Measurements from ENCODE around the gene LRRC55.

The LRRC55 gene

GRCh38 chr11:57224128-57224527, 42.4 kb downstream of the LRRC55 start:
- Histone ChIP-seq H3K27me3 (ENCODE audit: insufficient read depth, low read length, poor library complexity) (no peaks in the 10 kb centered on the region), H2AK5ac (ENCODE audit: low read length) (no peak overlapping the region), H3K36me3 (ENCODE audit: control insufficient read depth, insufficient read depth, low read length) (no peaks in the 10 kb centered on the region), H3K23ac (ENCODE audit: low read length) (no peak overlapping the region), H3K56ac (ENCODE audit: low read length) (no peak overlapping the region), H3K4me3 (ENCODE audit: low read length) (no peak overlapping the region), H3K79me2 (ENCODE audit: control insufficient read depth, insufficient read depth, low read length) (no peaks in the 10 kb centered on the region), H2BK120ac (ENCODE audit: low read depth, low read length) (no peak overlapping the region), H3K18ac (ENCODE audit: low read length) (no peak overlapping the region), H3K27ac (ENCODE audit: low read depth, low read length) (no peak overlapping the region), H4K5ac (ENCODE audit: low read length) (peak overlapping the region; percentile 27), H2BK5ac (ENCODE audit: low read length) (no peak overlapping the region), H3K4me2 (ENCODE audit: low read length) (no peak overlapping the region), H3K79me1 (ENCODE audit: low read length) (no peaks in the 10 kb centered on the region), H4K8ac (ENCODE audit: low read depth, low read length) (no peak overlapping the region), H3K4ac (ENCODE audit: low read depth, low read length) (no peak overlapping the region), H3K9ac (ENCODE audit: low read length) (no peak overlapping the region), H2BK15ac (replicated peaks; ENCODE audit: low read depth) (peak overlapping the region; percentile 14), H3K4me1 (ENCODE audit: control insufficient read depth, low read depth, low read length) (peaks cover 22% of the 10 kb centered on the region)
- WGBS (ENCODE audit: extremely low coverage, insufficient coverage, low lambda C conversion rate): no CpG with 5 or more reads among the region's 2 CpGs
- no peak for DNase-seq

GRCh38 chr11:57224537-57224936, 42.8 kb downstream of the LRRC55 start:
- Histone ChIP-seq H3K27ac (ENCODE audit: low read depth, low read length) (no peak overlapping the region), H3K4me2 (ENCODE audit: low read length) (no peak overlapping the region), H3K9ac (ENCODE audit: low read length) (no peak overlapping the region), H2AK5ac (ENCODE audit: low read length) (no peak overlapping the region), H3K4me1 (ENCODE audit: control insufficient read depth, low read depth, low read length) (peaks cover 22% of the 10 kb centered on the region), H2BK120ac (ENCODE audit: low read depth, low read length) (no peak overlapping the region), H3K36me3 (ENCODE audit: control insufficient read depth, insufficient read depth, low read length) (no peaks in the 10 kb centered on the region), H3K27me3 (ENCODE audit: insufficient read depth, low read length, poor library complexity) (no peaks in the 10 kb centered on the region), H3K56ac (ENCODE audit: low read length) (no peak overlapping the region), H4K5ac (ENCODE audit: low read length) (no peak overlapping the region), H3K4ac (ENCODE audit: low read depth, low read length) (no peak overlapping the region), H2BK15ac (replicated peaks; ENCODE audit: low read depth) (no peak overlapping the region), H2BK5ac (ENCODE audit: low read length) (no peak overlapping the region), H4K8ac (ENCODE audit: low read depth, low read length) (no peak overlapping the region), H3K4me3 (ENCODE audit: low read length) (no peak overlapping the region), H3K23ac (ENCODE audit: low read length) (peak overlapping the region; percentile 3), H3K79me2 (ENCODE audit: control insufficient read depth, insufficient read depth, low read length) (no peaks in the 10 kb centered on the region), H3K18ac (ENCODE audit: low read length) (no peak overlapping the region), H3K79me1 (ENCODE audit: low read length) (no peaks in the 10 kb centered on the region)
- DNase-seq: no peak

GRCh38 chr11:57228600-57228999, 46.8 kb downstream of the LRRC55 start:
- Histone ChIP-seq H3K79me2 (ENCODE audit: control insufficient read depth, insufficient read depth, low read length) (peaks cover 5% of the 10 kb centered on the region), H3K18ac (ENCODE audit: low read length) (no peak overlapping the region), H4K8ac (ENCODE audit: low read depth, low read length) (no peak overlapping the region), H3K23ac (ENCODE audit: low read length) (no peak overlapping the region), H3K79me1 (ENCODE audit: low read length) (no peaks in the 10 kb centered on the region), H3K27me3 (ENCODE audit: insufficient read depth, low read length, poor library complexity) (no peaks in the 10 kb centered on the region), H2BK120ac (ENCODE audit: low read depth, low read length) (peak overlapping the region; percentile 6), H4K5ac (ENCODE audit: low read length) (no peak overlapping the region), H2BK5ac (ENCODE audit: low read length) (no peak overlapping the region), H3K36me3 (ENCODE audit: control insufficient read depth, insufficient read depth, low read length) (no peaks in the 10 kb centered on the region), H3K4ac (ENCODE audit: low read depth, low read length) (no peak overlapping the region), H3K56ac (ENCODE audit: low read length) (no peak overlapping the region), H3K9ac (ENCODE audit: low read length) (no peak overlapping the region), H2AK5ac (ENCODE audit: low read length) (no peak overlapping the region), H3K4me2 (ENCODE audit: low read length) (no peak overlapping the region), H3K4me1 (ENCODE audit: control insufficient read depth, low read depth, low read length) (peaks cover 19% of the 10 kb centered on the region), H3K4me3 (ENCODE audit: low read length) (no peak overlapping the region), H2BK15ac (replicated peaks; ENCODE audit: low read depth) (no peak overlapping the region), H3K27ac (ENCODE audit: low read depth, low read length) (no peak overlapping the region)
- peak; percentile 64 for DNase-seq
- no CpG with 5 or more reads among the region's 3 CpGs for WGBS (ENCODE audit: extremely low coverage, insufficient coverage, low lambda C conversion rate)

- Histone ChIP-seq H3K36me3 (ENCODE audit: control insufficient read depth, insufficient read depth, low read length) (no peaks in the 10 kb centered on the region), H3K9ac (ENCODE audit: low read length) (peak overlapping the region; percentile 61), H3K56ac (ENCODE audit: low read length) (no peak overlapping the region), H4K8ac (ENCODE audit: low read depth, low read length) (no peak overlapping the region), H2BK15ac (replicated peaks; ENCODE audit: low read depth) (no peak overlapping the region), H4K5ac (ENCODE audit: low read length) (no peak overlapping the region), H3K18ac (ENCODE audit: low read length) (peak overlapping the region; percentile 64), H3K79me2 (ENCODE audit: control insufficient read depth, insufficient read depth, low read length) (peaks cover 22% of the 10 kb centered on the region), H2AK5ac (ENCODE audit: low read length) (no peak overlapping the region), H3K79me1 (ENCODE audit: low read length) (no peaks in the 10 kb centered on the region), H3K23ac (ENCODE audit: low read length) (no peak overlapping the region), H3K27me3 (ENCODE audit: insufficient read depth, low read length, poor library complexity) (no peaks in the 10 kb centered on the region), H3K27ac (ENCODE audit: low read depth, low read length) (no peak overlapping the region), H3K4me1 (ENCODE audit: control insufficient read depth, low read depth, low read length) (peaks cover 17% of the 10 kb centered on the region), H2BK120ac (ENCODE audit: low read depth, low read length) (no peak overlapping the region), H2BK5ac (ENCODE audit: low read length) (peak overlapping the region; percentile 1), H3K4ac (ENCODE audit: low read depth, low read length) (peak overlapping the region; percentile 89), H3K4me2 (ENCODE audit: low read length) (no peak overlapping the region), H3K4me3 (ENCODE audit: low read length) (no peak overlapping the region)
- WGBS (ENCODE audit: extremely low coverage, insufficient coverage, low lambda C conversion rate): no CpG with 5 or more reads among the region's 5 CpGs
- peak; percentile 61 for DNase-seq
Measured at GRCh38 chr11:57230316-57230715, 48.6 kb downstream of the LRRC55 start.

- peak overlapping the region; percentile 89 for H3K4ac ChIP-seq (ENCODE audit: low read depth, low read length)
- WGBS (ENCODE audit: extremely low coverage, insufficient coverage, low lambda C conversion rate): no CpG with 5 or more reads among the region's 18 CpGs
- DNase-seq: peak; percentile 87
- H3K4me2 ChIP-seq (ENCODE audit: low read length): no peak overlapping the region
- H3K4me3 ChIP-seq (ENCODE audit: low read length): no peak overlapping the region
- H4K5ac ChIP-seq (ENCODE audit: low read length): no peak overlapping the region
- peak overlapping the region; percentile 47 for H2BK5ac ChIP-seq (ENCODE audit: low read length)
- no peak overlapping the region for H4K8ac ChIP-seq (ENCODE audit: low read depth, low read length)
- H3K23ac ChIP-seq (ENCODE audit: low read length): no peak overlapping the region
- H2BK120ac ChIP-seq (ENCODE audit: low read depth, low read length): no peak overlapping the region
- H3K9ac ChIP-seq (ENCODE audit: low read length): peak overlapping the region; percentile 61
- no peak overlapping the region for H2BK15ac ChIP-seq (replicated peaks; ENCODE audit: low read depth)
- H3K56ac ChIP-seq (ENCODE audit: low read length): peak overlapping the region; percentile 80
- peak overlapping the region; percentile 64 for H3K18ac ChIP-seq (ENCODE audit: low read length)
- H3K36me3 ChIP-seq (ENCODE audit: control insufficient read depth, insufficient read depth, low read length): no peaks in the 10 kb centered on the region
- peaks cover 29% of the 10 kb centered on the region for H3K79me2 ChIP-seq (ENCODE audit: control insufficient read depth, insufficient read depth, low read length)
- peaks cover 17% of the 10 kb centered on the region for H3K4me1 ChIP-seq (ENCODE audit: control insufficient read depth, low read depth, low read length)
- peaks cover 2% of the 10 kb centered on the region for H3K79me1 ChIP-seq (ENCODE audit: low read length)
- H2AK5ac ChIP-seq (ENCODE audit: low read length): no peak overlapping the region
- no peak overlapping the region for H3K27ac ChIP-seq (ENCODE audit: low read depth, low read length)
- no peaks in the 10 kb centered on the region for H3K27me3 ChIP-seq (ENCODE audit: insufficient read depth, low read length, poor library complexity)
Measured at GRCh38 chr11:57230791-57231538, 49.2 kb downstream of the LRRC55 start.

Data from mesendoderm (in vitro differentiated cells).